ENCODE measurements around the gene IL12RB2. TPM values are rescaled to one million over a fixed set of nuclear protein-coding genes. Genes with fewer than 3 reads are reported as not detected.

IL12RB2 gene
- total RNA-seq, 2 experiments from 2014 or later, result 0.98 to 1.2 TPM

GRCh38 chr1:67298762-67299161 lies 8.9 kb upstream of the IL12RB2 start:
- DNase-seq (no peak), ATAC-seq (ENCODE audit: poor library complexity) (no peak)
- CTCF ChIA-PET, result no interaction called here
- no peaks in the 10 kb centered on the region for H3K4me1 Mint-ChIP-seq (ENCODE audit: low read depth)
- intact Hi-C loops (cut with DNase I, micrococcal nuclease), result no loop called here
- Histone ChIP-seq H3K36me3 (ENCODE audit: insufficient read depth, low read length) (no peaks in the 10 kb centered on the region), H3K4me3 (ENCODE audit: low read length) (no peak overlapping the region), H3K27ac (ENCODE audit: low read depth in 1 of 2, low read length in 2 of 2) (no peak overlapping the region), H3K27me3 (ENCODE audit: control insufficient read depth in 1 of 2, insufficient read depth in 2 of 2, low read length in 2 of 2) (no peaks in the 10 kb centered on the region), H3K9me3 (ENCODE audit: control insufficient read depth in 1 of 2, insufficient read depth in 1 of 2, low read length in 2 of 2) (no peaks in the 10 kb centered on the region), H3K4me1 (ENCODE audit: insufficient read depth, low read length) (peaks cover 3% of the 10 kb centered on the region)
- H3K36me3 Mint-ChIP-seq (ENCODE audit: low read depth), result no peaks in the 10 kb centered on the region
- TF ChIP-seq CTCF (IDR thresholded peaks at IDR 0.05), result no peak
- no peaks in the 10 kb centered on the region for H3K9me3 Mint-ChIP-seq
- POLR2A ChIA-PET, result no interaction called here
- H3K27ac Mint-ChIP-seq, result no peak overlapping the region
- no peak overlapping the region for H3K4me3 Mint-ChIP-seq
- peaks cover 3% of the 10 kb centered on the region for H3K27me3 Mint-ChIP-seq

DNA sequence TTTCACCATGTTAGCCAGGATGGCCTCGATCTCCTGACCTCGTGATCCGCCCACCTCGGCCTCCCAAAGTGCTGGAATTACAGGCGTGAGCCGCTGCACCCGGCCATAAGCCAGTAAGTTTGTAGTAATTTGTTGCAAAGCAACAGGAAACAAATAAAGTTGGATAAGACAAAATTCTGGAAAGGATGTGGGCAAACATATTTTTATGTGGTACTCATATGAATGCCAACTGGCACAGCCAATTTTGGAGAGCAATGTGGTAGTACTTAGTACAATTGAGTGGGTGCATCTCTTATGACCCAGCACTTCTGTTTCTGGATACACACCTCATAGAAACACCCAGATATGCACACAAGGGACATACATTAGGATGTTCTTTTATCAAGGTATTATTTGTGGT lies 8.4 kb upstream of the IL12RB2 start:
- no peaks in the 10 kb centered on the region for H3K27me3 ChIP-seq (ENCODE audit: control insufficient read depth in 1 of 2, insufficient read depth in 2 of 2, low read length in 2 of 2)
- peaks cover 8% of the 10 kb centered on the region for H3K27me3 Mint-ChIP-seq
- no peak for ATAC-seq (ENCODE audit: poor library complexity)
- no peaks in the 10 kb centered on the region for H3K9me3 ChIP-seq (ENCODE audit: control insufficient read depth in 1 of 2, insufficient read depth in 1 of 2, low read length in 2 of 2)
- ChIA-PET CTCF (no interaction called here), POLR2A (no interaction called here)
- no peaks in the 10 kb centered on the region for H3K4me1 Mint-ChIP-seq (ENCODE audit: low read depth)
- no peak overlapping the region for H3K4me3 ChIP-seq (ENCODE audit: low read length)
- DNase-seq, result no peak
- H3K4me3 Mint-ChIP-seq, result no peak overlapping the region
- peaks cover 3% of the 10 kb centered on the region for H3K4me1 ChIP-seq (ENCODE audit: insufficient read depth, low read length)
- H3K36me3 ChIP-seq (ENCODE audit: insufficient read depth, low read length), result no peaks in the 10 kb centered on the region
- H3K36me3 Mint-ChIP-seq (ENCODE audit: low read depth), result no peaks in the 10 kb centered on the region
- no peak overlapping the region for H3K27ac Mint-ChIP-seq
- intact Hi-C loops (cut with DNase I, micrococcal nuclease), result no loop called here
- no peak for TF ChIP-seq CTCF (IDR thresholded peaks at IDR 0.05)
- no peaks in the 10 kb centered on the region for H3K9me3 Mint-ChIP-seq
- no peak overlapping the region for H3K27ac ChIP-seq (ENCODE audit: low read depth in 1 of 2, low read length in 2 of 2)

DNA sequence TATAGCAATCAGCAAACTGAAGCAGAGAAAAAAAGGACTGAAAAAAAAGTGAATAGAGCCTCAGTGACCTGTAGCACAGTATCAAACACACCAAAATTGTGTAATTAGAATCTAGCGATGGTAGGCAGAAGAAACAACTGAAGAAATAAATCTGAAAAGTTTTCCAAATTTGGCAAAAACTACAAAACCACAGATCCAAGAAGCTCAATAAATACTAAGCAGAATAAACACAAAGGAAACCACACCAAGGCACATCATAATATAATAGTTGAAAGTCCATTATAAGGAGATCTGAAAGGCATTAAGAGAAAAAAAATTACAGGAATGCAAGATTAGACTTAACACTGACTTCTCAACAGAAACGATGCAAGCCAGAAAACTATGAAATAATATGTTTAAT lies 7.1 kb upstream of the IL12RB2 start:
- H3K4me3 ChIP-seq (ENCODE audit: low read length), result no peak overlapping the region
- CTCF ChIA-PET, result no interaction called here
- no peaks in the 10 kb centered on the region for H3K9me3 Mint-ChIP-seq
- no peak overlapping the region for H3K27ac ChIP-seq (ENCODE audit: low read depth in 1 of 2, low read length in 2 of 2)
- peaks cover 17% of the 10 kb centered on the region for H3K27me3 Mint-ChIP-seq
- no peaks in the 10 kb centered on the region for H3K36me3 Mint-ChIP-seq (ENCODE audit: low read depth)
- H3K4me1 ChIP-seq (ENCODE audit: insufficient read depth, low read length), result no peaks in the 10 kb centered on the region
- no peaks in the 10 kb centered on the region for H3K4me1 Mint-ChIP-seq (ENCODE audit: low read depth)
- H3K27me3 ChIP-seq (ENCODE audit: control insufficient read depth in 1 of 2, insufficient read depth in 2 of 2, low read length in 2 of 2), result no peaks in the 10 kb centered on the region
- H3K27ac Mint-ChIP-seq, result no peak overlapping the region
- POLR2A ChIA-PET, result interaction anchor here (0.7 kb wide), 1 partner anchor 171 kb away, joined by 3 read pairs; no protein-coding TSS in a partner anchor
- ATAC-seq (ENCODE audit: poor library complexity) (no peak), DNase-seq (no peak)
- H3K4me3 Mint-ChIP-seq, result no peak overlapping the region
- no peak for TF ChIP-seq CTCF (IDR thresholded peaks at IDR 0.05)
- no peaks in the 10 kb centered on the region for H3K9me3 ChIP-seq (ENCODE audit: control insufficient read depth in 1 of 2, insufficient read depth in 1 of 2, low read length in 2 of 2)
- intact Hi-C loops (cut with DNase I, micrococcal nuclease), result no loop called here
- no peaks in the 10 kb centered on the region for H3K36me3 ChIP-seq (ENCODE audit: insufficient read depth, low read length)

All from CD4-positive, alpha-beta T cell (primary cell).